HUES64 (cell line): Measurements from ENCODE around the gene KRTAP5-6.

Experiments used
- H3K27ac ChIP-seq: 2 replicates; pipeline ENCODE4 v1.7.0; 2013; ENCODE audit warnings: low read depth, low read length, inconsistent platforms
- H3K27me3 ChIP-seq: 2 replicates; pipeline ENCODE4 v1.6.1; 2013; ENCODE audit warnings: mild to moderate bottlenecking, low read length; ENCODE audit not compliant: insufficient read depth
- H3K36me3 ChIP-seq: 2 replicates; pipeline ENCODE4 v1.6.1; 2013; ENCODE audit warnings: mild to moderate bottlenecking, low read length; ENCODE audit not compliant: insufficient read depth
- H3K4me1 ChIP-seq: 2 replicates; pipeline ENCODE4 v1.6.1; 2013; ENCODE audit warnings: mild to moderate bottlenecking, low read length, moderate library complexity; ENCODE audit not compliant: insufficient read depth
- H3K4me3 ChIP-seq: 2 replicates; pipeline ENCODE4 v1.5.1; 2013; ENCODE audit warnings: mild to moderate bottlenecking, low read length, moderate library complexity
- H3K9ac ChIP-seq: 2 replicates; pipeline ENCODE4 v1.6.1; 2013; ENCODE audit warnings: mild to moderate bottlenecking, low read depth, low read length
- H3K9me3 ChIP-seq: 2 replicates; pipeline ENCODE4 v1.6.1; 2013; ENCODE audit warnings: low read depth, low read length; ENCODE audit not compliant: insufficient read depth
- WGBS: fragments of 150-250, 120-280 bp; methylation state at CpG from one replicate; pipeline ENCODE4 v1.1.7; 2013; ENCODE audit warnings: missing lambda C conversion rate; 5-methylcytosine and 5-hydroxymethylcytosine counted together

The KRTAP5-6 gene

GRCh38 chr11:1746956-1747752 lies 50.2 kb downstream of the KRTAP5-6 start:
- Histone ChIP-seq H3K4me3 (no peak overlapping the region), H3K27me3 (peaks cover 42% of the 10 kb centered on the region), H3K4me1 (no peaks in the 10 kb centered on the region), H3K36me3 (no peaks in the 10 kb centered on the region), H3K9ac (no peak overlapping the region), H3K9me3 (no peaks in the 10 kb centered on the region), H3K27ac (no peak overlapping the region)
- 91% methylated on average over 21 of the region's 21 CpGs for WGBS
